Urinary bladder (tissue), 4 donors: ENCODE data around the gene ETFBKMT. TPM values are rescaled to one million over a fixed set of nuclear protein-coding genes. Genes with fewer than 3 reads are reported as not detected.
A peak's percentile ranks its signal among the peaks of the same experiment; 100 is the strongest.

Source experiments
- DNase-seq: peaks from one replicate; pipeline ENCODE4 v3.0.0-alpha.2; 2015; ENCODE audit errors: extremely low spot score
- H3K27ac ChIP-seq: one replicate; pipeline ENCODE4 v1.5.1; 2013; ENCODE audit warnings: low read depth, mild to moderate bottlenecking, moderate library complexity
- H3K36me3 ChIP-seq: one replicate; pipeline ENCODE4 v1.6.1; 2013; ENCODE audit warnings: mild to moderate bottlenecking, moderate library complexity; ENCODE audit not compliant: insufficient read depth
- H3K4me1 ChIP-seq: one replicate; pipeline ENCODE4 v1.6.1; 2013; ENCODE audit warnings: mild to moderate bottlenecking, moderate library complexity; ENCODE audit not compliant: insufficient read depth
- H3K4me3 ChIP-seq: one replicate; pipeline ENCODE4 v1.5.1; 2013; ENCODE audit warnings: low read depth, low read length
- WGBS: extraction: QIAGEN DNeasy Blood & Tissue Kit; methylation state at CpG from one replicate; pipeline ENCODE4 v1.1.7; 2013; 5-methylcytosine and 5-hydroxymethylcytosine counted together
- polyA plus RNA-seq: library from polyadenylated mRNA; stranded (reverse); fragments of 200-250 nt; gene quantifications from one replicate; pipeline ENCODE4 v1.2.3, GENCODE V29; 2013
- total RNA-seq: library from RNA; depleted of rRNA; stranded (reverse); fragments of >200 nt; gene quantifications from one replicate; pipeline ENCODE4 v1.2.3, GENCODE V29; 2014
- donor health status: healthy with polysubstance abuse.
- donor health status: healthy.

Gene ETFBKMT, protein sequence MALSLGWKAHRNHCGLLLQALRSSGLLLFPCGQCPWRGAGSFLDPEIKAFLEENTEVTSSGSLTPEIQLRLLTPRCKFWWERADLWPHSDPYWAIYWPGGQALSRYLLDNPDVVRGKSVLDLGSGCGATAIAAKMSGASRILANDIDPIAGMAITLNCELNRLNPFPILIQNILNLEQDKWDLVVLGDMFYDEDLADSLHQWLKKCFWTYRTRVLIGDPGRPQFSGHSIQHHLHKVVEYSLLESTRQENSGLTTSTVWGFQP
- total RNA-seq (5.7 TPM), polyA plus RNA-seq (2.3 TPM)

DNA sequence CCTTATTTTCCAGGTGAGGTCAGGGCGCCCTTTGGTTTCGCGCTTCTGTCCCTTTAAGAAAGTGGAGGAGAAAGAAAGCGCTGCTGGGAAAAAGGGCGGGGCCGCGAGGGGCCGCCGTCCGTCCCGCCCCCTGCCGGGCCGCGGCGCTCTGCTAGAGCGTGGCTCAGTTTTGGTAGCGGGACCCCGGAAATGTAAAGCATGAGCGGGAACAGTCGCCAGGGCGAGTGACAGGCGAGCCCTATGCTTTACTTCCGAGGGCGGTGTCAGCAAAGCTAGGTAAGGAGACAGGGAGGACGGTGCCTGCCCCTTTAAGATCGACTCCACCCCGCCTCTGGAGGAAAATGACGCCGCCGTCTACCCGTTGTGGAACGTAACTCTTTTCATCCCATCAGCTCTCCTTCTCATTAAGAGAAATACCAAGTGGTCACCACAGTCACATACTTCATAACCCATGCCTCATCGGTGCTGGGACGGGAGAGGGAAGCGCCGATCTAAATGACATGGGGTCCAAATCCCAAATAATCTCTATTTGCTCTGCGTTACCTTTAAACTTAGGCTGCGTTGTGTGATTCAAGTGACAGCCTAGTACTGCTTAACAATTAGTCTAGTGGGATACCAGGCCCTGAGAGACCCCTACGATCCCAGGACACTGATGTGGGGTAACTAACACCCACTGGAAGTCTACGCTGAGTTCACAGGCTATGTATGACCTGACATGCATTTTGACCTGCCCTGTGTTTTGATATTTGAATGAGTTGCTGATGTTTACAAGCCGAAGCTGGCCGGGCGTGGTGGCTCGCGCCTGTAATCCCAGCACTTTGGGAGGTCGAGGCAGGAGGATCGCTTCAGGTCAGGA, at the start of gene ETFBKMT:
Gene ETFBKMT, plus strand, starts transcription at position 602 of the 856 bp plus-strand sequence. CDS start 2,266 bp downstream, outside the sequence.
- Histone ChIP-seq H3K4me1 (peaks cover 2% of the 10 kb centered on the region), H3K4me3 (peak within 1 kb of the TSS; percentile 59), H3K27ac (peak within 1 kb of the TSS; percentile 88), H3K36me3 (peaks cover under 1% of the 10 kb centered on the region)
- 2% methylated on average over 47 of the region's 47 CpGs for WGBS
- DNase-seq = peak; percentile 76

DNA sequence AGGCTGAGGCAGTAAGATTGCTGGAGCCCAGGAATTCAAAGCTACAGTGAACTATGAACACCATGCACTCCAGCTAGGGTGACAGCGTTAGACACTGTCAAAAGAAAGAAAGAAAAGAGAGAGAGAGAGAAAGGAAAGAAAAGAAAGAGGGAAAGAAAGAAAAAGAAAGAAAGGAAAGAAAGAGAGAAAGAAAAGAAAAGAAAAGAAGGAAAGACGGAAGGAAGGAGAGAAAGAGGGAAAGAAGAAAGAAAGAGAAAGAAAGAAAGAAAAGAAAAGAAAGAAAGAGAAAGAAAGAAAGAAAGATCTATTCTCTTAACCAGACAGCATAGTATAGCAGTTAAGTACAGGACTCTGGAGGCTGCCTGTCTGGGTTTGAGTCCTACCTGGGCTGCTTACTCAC, 46.7 kb upstream of the ETFBKMT start:
- Histone ChIP-seq H3K4me1 (no peaks in the 10 kb centered on the region), H3K4me3 (no peak overlapping the region), H3K36me3 (no peaks in the 10 kb centered on the region), H3K27ac (no peak overlapping the region)
- 93% methylated on average over 2 of the region's 2 CpGs for WGBS
- DNase-seq = no peak

DNA sequence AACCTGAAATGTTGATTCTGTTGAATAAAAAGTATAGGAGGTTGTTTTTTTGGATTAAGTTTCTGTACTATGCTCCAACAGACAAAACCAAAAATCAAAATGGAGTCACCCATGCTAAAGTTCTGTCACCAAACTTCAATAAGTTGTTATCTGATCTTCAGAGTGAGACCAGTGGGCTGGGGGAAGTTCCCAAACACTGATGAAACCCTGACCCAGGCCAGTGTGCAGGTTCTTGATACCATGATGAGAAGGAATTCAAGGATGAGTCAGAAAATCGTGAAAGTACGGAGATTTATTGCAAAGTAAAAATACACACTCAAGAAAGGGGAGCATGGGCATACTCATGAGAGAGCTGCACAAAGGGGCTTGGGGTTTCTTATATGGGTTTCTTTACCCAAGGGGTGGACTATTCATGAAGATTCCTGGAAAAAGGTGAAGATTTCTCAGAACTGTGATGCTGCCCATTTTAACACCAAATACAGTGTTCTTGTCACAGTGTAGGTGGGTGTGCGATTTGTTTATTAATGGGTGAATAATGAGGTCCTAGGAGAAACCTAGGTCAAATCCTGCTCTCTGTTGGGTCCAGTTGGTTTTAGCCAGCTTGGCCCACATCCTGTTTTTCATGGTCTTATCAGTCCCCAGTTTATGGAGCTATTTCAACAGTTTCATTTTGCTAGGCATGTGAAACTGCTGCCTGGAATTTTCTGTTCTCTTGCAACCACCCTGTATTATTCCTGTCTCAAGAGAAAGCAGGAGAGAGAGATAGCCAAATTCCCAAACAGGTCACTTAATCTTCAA, 41.1 kb upstream of the ETFBKMT start:
- Histone ChIP-seq H3K4me3 (no peak overlapping the region), H3K4me1 (no peaks in the 10 kb centered on the region), H3K27ac (no peak overlapping the region), H3K36me3 (no peaks in the 10 kb centered on the region)
- 60% methylated on average over 3 of the region's 3 CpGs for WGBS
- DNase-seq = no peak

DNA sequence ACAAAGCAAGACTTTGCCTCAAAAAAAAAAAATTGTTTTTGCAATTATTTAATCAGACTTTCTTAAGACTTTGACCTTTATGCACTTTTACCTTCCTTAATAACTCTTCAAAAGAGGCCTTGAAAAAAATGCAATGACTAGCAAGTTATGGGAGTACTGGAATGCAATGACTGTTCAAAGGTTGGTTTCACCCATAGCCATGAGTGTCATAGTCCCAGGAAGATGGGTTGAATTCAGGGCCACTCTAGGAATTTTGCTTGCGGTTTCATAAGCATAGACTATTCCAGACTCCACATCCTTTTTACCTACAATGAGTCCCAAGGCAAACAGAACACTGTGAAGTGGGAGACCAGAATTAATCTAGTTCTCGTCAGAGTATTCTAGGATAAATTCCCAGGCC, 39.2 kb upstream of the ETFBKMT start:
- H3K4me1 ChIP-seq = no peaks in the 10 kb centered on the region
- no peak for DNase-seq
- no peak overlapping the region for H3K27ac ChIP-seq
- H3K4me3 ChIP-seq = no peak overlapping the region
- H3K36me3 ChIP-seq = no peaks in the 10 kb centered on the region
- WGBS = 98% methylated on average over 2 of the region's 2 CpGs

DNA sequence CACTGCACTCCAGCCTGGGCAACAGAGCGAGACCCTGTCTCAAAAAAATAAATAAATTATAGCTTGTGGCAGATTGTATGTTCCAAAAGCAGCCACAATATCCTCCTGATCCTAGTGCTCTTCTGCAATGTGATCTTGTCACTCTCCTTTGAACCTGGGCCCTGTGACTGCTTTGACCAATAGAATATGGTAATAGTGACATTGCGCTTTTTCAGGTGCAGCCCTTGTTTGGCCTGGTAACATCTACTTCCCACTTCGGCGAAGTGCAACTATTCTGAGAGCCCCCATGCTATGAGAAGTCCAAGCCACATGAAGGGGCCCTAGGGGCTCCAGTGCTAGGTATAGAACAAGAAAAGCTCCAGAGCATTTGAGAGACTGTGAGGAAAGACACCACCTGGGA, 37.5 kb upstream of the ETFBKMT start:
- Histone ChIP-seq H3K36me3 (no peaks in the 10 kb centered on the region), H3K27ac (no peak overlapping the region), H3K4me3 (no peak overlapping the region), H3K4me1 (no peaks in the 10 kb centered on the region)
- 94% methylated on average over 4 of the region's 4 CpGs for WGBS
- DNase-seq = no peak

DNA sequence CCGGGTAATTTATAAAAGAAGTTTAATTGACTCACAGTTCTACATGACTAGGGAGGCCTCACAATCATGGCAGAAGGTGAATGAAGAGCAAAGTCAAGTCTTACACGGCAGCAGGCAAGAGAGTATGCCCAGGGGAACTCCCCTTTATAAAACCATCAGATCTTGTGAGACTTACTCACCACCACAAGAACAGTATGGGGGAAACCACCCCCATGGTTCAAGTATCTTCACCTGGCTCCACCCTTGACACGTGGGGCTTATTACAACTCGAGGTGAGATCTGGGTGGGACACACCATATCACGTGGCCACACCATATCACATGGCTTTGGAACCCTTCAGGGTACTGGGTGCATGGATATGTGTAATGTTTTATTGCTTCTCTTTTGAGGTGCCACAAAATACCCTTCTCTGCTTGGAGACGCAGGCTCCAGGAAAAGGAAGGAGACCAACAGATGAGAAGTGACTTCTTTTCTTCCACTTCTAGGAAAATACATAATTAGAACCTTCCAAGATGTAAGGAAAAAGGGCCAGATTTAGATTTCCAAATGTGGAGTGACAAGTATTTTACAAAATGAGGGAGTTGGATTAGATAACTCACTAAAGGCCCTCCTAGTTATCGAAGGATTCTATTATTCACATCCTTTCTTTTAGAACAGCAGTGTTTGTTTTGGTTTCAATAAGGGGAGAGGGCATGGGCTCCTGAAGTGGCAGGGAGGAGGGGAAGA, 33.1 kb upstream of the ETFBKMT start:
- H3K4me1 ChIP-seq = no peaks in the 10 kb centered on the region
- WGBS = 87% methylated on average over 7 of the region's 7 CpGs

DNA sequence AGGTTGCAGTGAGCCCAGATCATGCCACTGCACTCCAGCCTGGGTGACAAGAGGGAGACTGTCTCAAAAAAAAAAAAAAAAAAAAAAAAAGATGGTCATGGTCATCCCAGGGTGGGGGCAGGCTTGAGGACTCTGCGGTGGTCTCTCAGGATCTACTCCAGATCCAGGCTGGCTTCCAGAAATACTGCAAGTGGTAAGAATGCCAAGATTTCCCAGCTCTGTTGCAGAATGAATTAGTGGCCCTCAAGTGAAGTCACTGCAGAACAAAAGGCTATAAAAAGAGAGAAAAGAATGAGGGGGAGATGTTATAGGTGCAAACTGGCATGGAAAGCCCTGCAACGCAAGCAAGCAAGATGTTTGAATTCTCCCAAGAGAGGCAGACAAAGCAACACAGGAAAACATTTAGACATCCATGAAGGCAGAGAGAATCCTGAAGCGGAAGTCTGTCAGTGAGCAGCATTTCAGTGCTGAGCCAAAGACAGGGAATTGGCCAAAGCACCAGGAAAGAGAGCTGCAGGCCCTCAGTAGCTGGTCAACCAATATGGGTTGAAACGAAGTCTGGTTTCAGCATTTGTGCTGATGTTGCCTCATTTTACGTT, 31.9 kb upstream of the ETFBKMT start:
- 82% methylated on average over 5 of the region's 5 CpGs for WGBS

More for the DNA sequence above, 33.1 kb upstream of the ETFBKMT start:
- no peak for DNase-seq
- no peak overlapping the region for H3K27ac ChIP-seq
- H3K36me3 ChIP-seq = no peaks in the 10 kb centered on the region
- no peak overlapping the region for H3K4me3 ChIP-seq

DNA sequence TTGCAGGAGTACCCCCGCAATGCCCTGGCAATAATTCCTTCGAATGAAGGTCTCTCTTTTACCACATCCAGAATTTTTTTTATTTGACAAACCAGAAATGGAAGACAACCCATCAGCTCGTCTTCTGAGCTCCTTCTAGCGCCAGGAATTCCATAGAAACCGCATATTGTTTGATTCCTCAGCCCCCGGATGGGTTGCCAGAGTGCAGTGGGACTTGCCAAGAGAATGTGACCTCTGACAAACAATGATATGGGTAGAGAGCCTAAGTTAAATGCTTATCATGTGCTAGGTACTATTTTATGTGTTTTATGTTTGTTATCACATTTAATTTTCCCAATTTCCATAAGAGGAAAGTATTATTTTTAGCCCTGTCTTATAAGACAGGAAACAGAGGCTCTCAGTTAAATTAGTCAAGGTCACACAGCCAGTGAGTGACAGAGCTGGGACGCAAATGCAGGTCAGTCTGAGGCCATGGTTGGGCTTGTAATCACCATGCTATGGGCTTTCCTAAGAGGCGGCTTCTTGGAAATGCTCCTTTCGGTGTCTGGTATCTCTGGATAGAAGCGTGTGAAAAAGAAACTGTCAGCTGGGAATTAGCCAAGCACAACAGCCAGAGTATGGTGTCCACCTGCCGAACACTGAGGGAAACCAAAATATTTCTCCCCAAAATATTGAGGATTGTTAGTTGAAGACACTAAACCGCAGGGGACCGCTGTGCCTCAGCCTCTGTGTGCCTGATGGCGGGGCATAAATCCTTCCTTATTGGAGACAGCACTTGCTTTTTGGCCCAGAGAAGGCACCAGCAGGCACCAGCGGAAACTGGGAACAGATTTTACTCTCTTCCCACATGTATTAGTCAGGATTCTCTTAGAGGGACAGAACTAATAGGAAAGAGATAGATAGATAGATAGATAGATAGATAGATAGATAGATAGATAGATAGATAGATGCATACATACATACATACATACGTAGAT, 29.4 kb upstream of the ETFBKMT start:
- H3K36me3 ChIP-seq = no peaks in the 10 kb centered on the region
- no peaks in the 10 kb centered on the region for H3K4me1 ChIP-seq
- no peak overlapping the region for H3K4me3 ChIP-seq
- 36% methylated on average over 16 of the region's 16 CpGs for WGBS
- no peak for DNase-seq
- H3K27ac ChIP-seq = no peak overlapping the region

More for the DNA sequence above, 31.9 kb upstream of the ETFBKMT start:
- no peaks in the 10 kb centered on the region for H3K36me3 ChIP-seq
- no peak overlapping the region for H3K4me3 ChIP-seq
- DNase-seq = no peak
- no peaks in the 10 kb centered on the region for H3K4me1 ChIP-seq
- H3K27ac ChIP-seq = no peak overlapping the region

DNA sequence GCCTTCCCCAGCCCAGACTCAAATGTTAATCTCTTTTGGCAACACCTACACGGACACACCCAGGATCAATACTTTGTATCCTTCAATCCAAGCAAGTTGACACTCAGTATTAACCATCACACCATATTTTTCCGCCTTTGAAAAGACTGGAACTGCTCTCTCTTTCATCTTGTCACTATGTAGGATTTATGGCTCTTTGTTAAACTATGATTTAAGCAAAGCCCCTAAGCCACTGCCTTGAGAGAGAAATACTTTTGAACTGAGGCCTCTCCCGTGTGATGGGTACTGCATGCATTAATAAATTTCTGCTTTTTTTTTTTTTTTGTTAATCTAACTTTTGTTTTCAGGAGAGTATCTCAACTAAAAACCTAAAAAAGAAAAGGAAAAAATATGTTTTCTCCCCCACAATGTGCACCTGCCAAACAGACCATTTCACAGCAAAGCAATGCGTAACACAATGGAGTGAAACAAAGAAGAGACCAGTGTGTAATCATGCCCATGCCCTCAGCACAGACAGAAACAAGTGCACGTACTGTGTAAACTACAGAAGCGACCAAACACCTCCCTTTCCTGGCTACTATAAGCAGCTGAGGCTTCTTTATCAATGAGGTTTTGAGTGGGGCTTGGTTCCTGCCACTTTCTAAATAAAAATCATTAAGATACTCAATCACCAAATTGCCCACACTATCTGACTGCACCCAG, 28.3 kb upstream of the ETFBKMT start:
- no peak overlapping the region for H3K27ac ChIP-seq
- no peak for DNase-seq
- 89% methylated on average over 6 of the region's 6 CpGs for WGBS
- no peak overlapping the region for H3K4me3 ChIP-seq
- H3K36me3 ChIP-seq = no peaks in the 10 kb centered on the region
- H3K4me1 ChIP-seq = no peaks in the 10 kb centered on the region

DNA sequence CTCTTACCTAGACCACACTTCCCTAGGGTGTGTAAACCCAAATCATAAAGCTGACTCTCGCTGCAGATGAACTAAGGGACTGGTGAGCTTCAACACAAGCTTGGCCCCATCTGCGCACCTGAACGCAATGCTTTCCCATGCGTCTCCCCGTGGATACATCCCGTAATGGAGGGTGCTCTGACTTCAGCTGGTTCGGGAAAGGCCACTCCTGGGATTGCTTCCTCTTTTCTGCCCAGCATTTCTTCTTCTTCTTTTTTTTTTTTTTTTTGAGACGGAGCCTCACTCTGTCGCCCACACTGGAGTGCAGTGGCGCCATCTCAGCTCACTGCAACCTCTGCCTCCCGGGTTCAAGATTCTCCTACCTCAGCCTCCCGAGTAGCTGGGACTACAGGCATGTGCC, 27.7 kb upstream of the ETFBKMT start:
- Histone ChIP-seq H3K4me1 (no peaks in the 10 kb centered on the region), H3K36me3 (no peaks in the 10 kb centered on the region), H3K27ac (no peak overlapping the region), H3K4me3 (no peak overlapping the region)
- WGBS = 92% methylated on average over 12 of the region's 12 CpGs
- no peak for DNase-seq

DNA sequence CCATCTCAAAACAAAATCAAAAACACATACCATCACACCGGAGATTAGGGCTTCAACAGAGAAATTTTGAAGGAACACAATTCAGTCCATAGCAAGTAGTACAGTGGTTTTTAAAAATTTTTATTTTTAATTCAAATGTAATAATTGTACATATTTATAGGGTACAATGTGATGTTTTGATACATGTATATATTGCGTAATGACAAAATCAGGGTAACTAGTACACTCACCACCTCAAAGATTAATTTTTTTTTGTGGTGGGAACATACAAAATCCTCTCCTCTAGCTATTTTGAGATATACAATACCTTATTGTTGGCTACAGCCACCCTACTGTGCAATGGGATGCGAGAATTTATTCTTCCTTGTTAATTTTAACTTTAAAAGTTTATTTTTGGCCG, 26.0 kb upstream of the ETFBKMT start:
- H3K4me3 ChIP-seq = no peak overlapping the region
- WGBS = 92% methylated on average over 4 of the region's 4 CpGs
- no peaks in the 10 kb centered on the region for H3K36me3 ChIP-seq
- H3K27ac ChIP-seq = no peak overlapping the region
- H3K4me1 ChIP-seq = no peaks in the 10 kb centered on the region
- no peak for DNase-seq
